Stimulated activated CD8-positive, alpha-beta memory T cell treated with anti-CD3 and anti-CD28 coated beads, Interleukin-15, amount 100 ng/mL, for 4 hours (primary cell): Measurements from ENCODE around the gene NGRN.
"Not testable (repeated sequence)": the region's sequence is repeated elsewhere in the genome, so short reads cannot be mapped to it uniquely, and the experiment has no call there.

Experiments
- DNase-seq, 2 donors: peaks; one replicate each; pipeline ENCODE4 v3.0.0-alpha.2; 2020; ENCODE audit warnings: low read depth in 2 of 2

Gene NGRN

GRCh38 chr15:90234096-90234988 is 31.1 kb upstream of the NGRN start, which contains the start of gene GDPGP1:
Gene GDPGP1 (plus strand): TSS chr15:90234209. CDS start chr15:90240909, 6,700 bp downstream.
- no peak for DNase-seq

- DNase-seq = no peak
These were observed 26.1 kb upstream of the NGRN start for GRCh38 chr15:90239371-90239770.

GRCh38 chr15:90240856-90241255 is 24.6 kb upstream of the NGRN start:
- no peak for DNase-seq

GRCh38 chr15:90241343-90242192 is 23.9 kb upstream of the NGRN start:
- DNase-seq = no peak

- no peak for DNase-seq
These were observed 21.4 kb upstream of the NGRN start for GRCh38 chr15:90243943-90244639.

- no peak for DNase-seq
These were observed 16.7 kb upstream of the NGRN start for GRCh38 chr15:90248789-90249202.

- peak; percentile 39 to 48 for DNase-seq
These were observed 16.1 kb upstream of the NGRN start, which contains the start of gene TTLL13 for GRCh38 chr15:90249203-90249863. Gene TTLL13 (plus strand): TSS chr15:90249556. CDS start chr15:90250631, 1,075 bp downstream.

- DNase-seq = no peak
These were observed 7.7 kb upstream of the NGRN start for GRCh38 chr15:90257776-90258175.

GRCh38 chr15:90259524-90259923 is 5.9 kb upstream of the NGRN start:
- DNase-seq = no peak

GRCh38 chr15:90260731-90261130 is 4.7 kb upstream of the NGRN start:
- not testable (repeated sequence) for DNase-seq

- no peak for DNase-seq
These were observed 3.7 kb upstream of the NGRN start for GRCh38 chr15:90261811-90262210.

- no peak for DNase-seq
These were observed 3.0 kb upstream of the NGRN start for GRCh38 chr15:90262426-90262825.

- no peak for DNase-seq
These were observed 801 bp upstream of the NGRN start for GRCh38 chr15:90264671-90265070.

- DNase-seq = peak in 1 of 2 donors; percentile 8
These were observed 574 bp downstream of the NGRN start for GRCh38 chr15:90266061-90266431.

- DNase-seq = no peak
These were observed 1.0 kb downstream of the NGRN start for GRCh38 chr15:90266485-90266884.

- no peak for DNase-seq
These were observed 2.9 kb downstream of the NGRN start for GRCh38 chr15:90268415-90268814.

- no peak for DNase-seq
These were observed 5.2 kb downstream of the NGRN start for GRCh38 chr15:90270502-90271150.

GRCh38 chr15:90271459-90272166 is 6.1 kb downstream of the NGRN start:
- no peak for DNase-seq

GRCh38 chr15:90278467-90278866 is 13.0 kb downstream of the NGRN start:
- not testable (repeated sequence) for DNase-seq

- not testable (repeated sequence) for DNase-seq
These were observed 15.3 kb downstream of the NGRN start for GRCh38 chr15:90280743-90281142.
